Dendritic cell treated with granulocyte-macrophage colony-stimulating factor and Interleukin-4, amounts not matched to agents 40 ng/mL and 50 ng/mL, for 4 days (primary cell): ENCODE results near the gene NAXD.
A peak's percentile ranks its signal among the peaks of the same experiment; 100 is the strongest.
"Not testable (repeated sequence)": the region's sequence is repeated elsewhere in the genome, so short reads cannot be mapped to it uniquely, and the experiment has no call there.

Source experiments
- H3K27ac Mint-ChIP-seq: one replicate; pipeline ENCODE4 v1.8.0; 2022; ENCODE audit warnings: mild to moderate bottlenecking, mixed read lengths
- H3K27me3 Mint-ChIP-seq: one replicate; pipeline ENCODE4 v1.8.0; 2022; ENCODE audit warnings: mild to moderate bottlenecking, mixed read lengths
- H3K36me3 Mint-ChIP-seq: one replicate; pipeline ENCODE4 v1.8.0; 2022; ENCODE audit warnings: low read depth, mixed read lengths
- H3K4me1 Mint-ChIP-seq: one replicate; pipeline ENCODE4 v1.8.0; 2022; ENCODE audit warnings: low read depth, mixed read lengths
- H3K4me3 Mint-ChIP-seq: one replicate; pipeline ENCODE4 v1.8.0; 2022; ENCODE audit warnings: mild to moderate bottlenecking, moderate library complexity, mixed read lengths
- H3K9me3 Mint-ChIP-seq: one replicate; pipeline ENCODE4 v1.8.0; 2022; ENCODE audit warnings: mixed read lengths
- intact Hi-C: fragments of 100-400 bp; cut with micrococcal nuclease; formaldehyde crosslinking; loops from one replicate; pipeline ENCODE4 v1.15.0; 2022

Gene NAXD

DNA sequence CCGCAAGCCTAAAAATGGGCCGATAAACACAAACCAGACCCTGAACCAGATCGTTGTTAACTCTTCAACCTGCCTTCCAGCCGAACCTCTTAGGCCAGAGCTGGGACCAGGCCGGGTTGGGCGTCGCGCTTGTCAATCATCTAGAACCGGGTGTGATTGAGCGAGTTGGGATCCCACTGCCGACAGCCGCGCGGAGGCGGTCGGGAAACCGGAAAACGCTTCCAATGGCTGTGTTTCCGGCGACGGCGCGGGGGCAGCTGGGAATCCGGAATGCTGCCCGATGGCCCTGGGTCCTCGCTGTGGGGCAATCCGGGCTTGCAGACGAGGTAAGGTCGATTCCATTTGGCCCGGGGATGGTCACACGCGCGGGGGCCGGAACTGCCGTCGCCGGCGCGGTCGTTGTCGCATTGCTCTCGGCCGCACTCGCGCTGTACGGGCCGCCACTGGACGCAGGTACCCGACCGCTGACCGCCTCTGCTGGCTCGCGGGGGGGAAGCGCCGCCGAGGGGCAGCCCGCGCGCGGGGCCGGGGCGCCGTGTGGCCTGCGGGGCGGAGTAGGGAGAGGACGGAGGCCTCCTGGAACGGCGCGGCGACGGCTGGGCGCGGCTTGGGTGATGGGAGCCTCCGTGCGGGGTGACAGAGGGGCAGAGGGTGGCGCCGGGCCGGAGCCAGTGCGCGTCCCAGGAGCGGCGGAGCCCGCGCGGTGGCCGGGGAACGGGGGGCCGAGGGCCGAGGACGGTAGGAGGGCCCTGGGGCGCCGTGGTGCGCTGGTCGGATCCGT lies at the start of gene NAXD:
Gene NAXD (plus strand): TSS at position 224 of the 781 bp plus-strand sequence. CDS start 57 bp downstream, at position 281.
- Mint-ChIP-seq H3K9me3 (peaks cover 10% of the 10 kb centered on the region), H3K4me1 (peaks cover 22% of the 10 kb centered on the region), H3K27me3 (peaks cover 4% of the 10 kb centered on the region), H3K4me3 (peak within 1 kb of the TSS; percentile 82), H3K27ac (peak within 1 kb of the TSS; percentile 83), H3K36me3 (peaks cover 19% of the 10 kb centered on the region)
- intact Hi-C loops = loop anchor here (2.0 kb wide), 1 partner anchor 55 kb away; the partner anchor contains the start of gene RAB20

- intact Hi-C loops = no loop called here
- Mint-ChIP-seq H3K27ac (no peak overlapping the region), H3K4me3 (no peak overlapping the region), H3K4me1 (peaks cover 23% of the 10 kb centered on the region), H3K36me3 (peaks cover 3% of the 10 kb centered on the region), H3K27me3 (peaks cover 4% of the 10 kb centered on the region), H3K9me3 (no peaks in the 10 kb centered on the region)
Measured at GRCh38 chr13:110566171-110566570, 49.2 kb upstream of the NAXD start.

DNA sequence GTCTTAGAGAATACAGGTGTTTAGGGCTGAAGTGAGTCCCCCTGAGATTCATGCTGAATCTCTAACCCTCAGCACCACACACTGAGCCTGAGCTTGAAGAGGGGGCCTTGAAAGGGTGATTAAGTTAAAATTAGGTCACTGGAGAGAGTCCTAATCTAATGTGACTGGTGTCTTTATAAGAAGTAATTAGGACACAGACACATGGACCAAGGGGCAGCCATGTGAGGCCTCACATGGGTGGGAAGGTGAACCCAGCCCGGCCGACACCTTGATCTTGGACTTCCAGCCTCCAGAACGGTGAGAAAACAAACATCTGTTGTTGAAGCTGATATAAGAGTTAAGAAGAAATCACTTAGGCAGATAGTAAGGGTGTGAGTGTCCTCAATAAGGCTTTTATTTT lies 46.7 kb upstream of the NAXD start:
- intact Hi-C loops = no loop called here
- H3K27ac Mint-ChIP-seq = no peak overlapping the region
- H3K4me1 Mint-ChIP-seq = peaks cover 16% of the 10 kb centered on the region
- H3K4me3 Mint-ChIP-seq = no peak overlapping the region
- no peaks in the 10 kb centered on the region for H3K9me3 Mint-ChIP-seq
- peaks cover 18% of the 10 kb centered on the region for H3K27me3 Mint-ChIP-seq
- no peaks in the 10 kb centered on the region for H3K36me3 Mint-ChIP-seq

DNA sequence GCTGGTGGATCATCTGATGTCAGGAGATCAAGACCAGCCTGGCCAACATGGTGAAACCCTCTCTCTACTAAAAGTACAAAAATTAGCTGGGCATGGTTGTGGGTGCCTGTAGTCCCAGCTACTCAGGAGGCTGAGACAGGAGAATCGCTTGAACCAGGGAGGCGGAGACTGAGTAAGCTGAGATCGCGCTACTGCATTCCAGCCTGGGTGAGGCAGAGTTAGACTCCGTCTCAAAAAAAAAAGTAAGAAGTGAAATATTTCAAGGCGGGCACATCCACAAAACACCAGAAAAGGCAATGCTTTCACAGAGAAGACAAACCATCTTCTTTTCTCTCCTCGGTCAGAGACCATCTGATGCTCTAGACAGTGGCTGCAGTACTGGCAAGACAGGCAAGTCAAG lies 45.4 kb upstream of the NAXD start:
- intact Hi-C loops = not testable (repeated sequence)

DNA sequence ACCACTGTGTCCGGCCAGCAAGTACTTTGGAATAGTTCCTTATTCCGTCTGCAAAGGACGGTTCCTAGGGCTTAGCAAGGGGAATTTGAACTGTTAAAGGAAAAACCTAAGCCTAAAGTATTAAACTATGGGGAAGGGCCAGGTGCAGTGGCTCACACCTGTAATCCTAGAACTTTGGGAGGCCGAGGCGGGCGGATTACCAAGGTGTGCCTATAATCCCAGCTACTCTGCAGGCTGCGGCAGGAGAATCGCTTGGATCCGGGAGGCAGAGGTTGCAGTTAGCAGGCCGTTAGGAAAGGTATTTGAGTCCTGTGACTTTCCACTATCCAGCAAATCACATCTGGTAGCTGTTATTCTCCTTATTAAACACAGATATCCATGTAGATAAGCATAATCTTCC lies 44.5 kb upstream of the NAXD start:
- peaks cover 31% of the 10 kb centered on the region for H3K27me3 Mint-ChIP-seq
- no peak overlapping the region for H3K27ac Mint-ChIP-seq
- peaks cover 19% of the 10 kb centered on the region for H3K4me1 Mint-ChIP-seq
- no peaks in the 10 kb centered on the region for H3K9me3 Mint-ChIP-seq
- intact Hi-C loops = no loop called here
- no peaks in the 10 kb centered on the region for H3K36me3 Mint-ChIP-seq
- H3K4me3 Mint-ChIP-seq = no peak overlapping the region

More for the DNA sequence above, 45.4 kb upstream of the NAXD start:
- H3K36me3 Mint-ChIP-seq, H3K27ac Mint-ChIP-seq, H3K9me3 Mint-ChIP-seq, H3K4me3 Mint-ChIP-seq: not testable (repeated sequence)
- H3K27me3 Mint-ChIP-seq = peaks cover 25% of the 10 kb centered on the region
- peaks cover 10% of the 10 kb centered on the region for H3K4me1 Mint-ChIP-seq

- H3K27ac Mint-ChIP-seq = no peak overlapping the region
- peaks cover 37% of the 10 kb centered on the region for H3K27me3 Mint-ChIP-seq
- intact Hi-C loops = no loop called here
- H3K4me1 Mint-ChIP-seq = peaks cover 24% of the 10 kb centered on the region
- H3K4me3 Mint-ChIP-seq = no peak overlapping the region
- no peaks in the 10 kb centered on the region for H3K36me3 Mint-ChIP-seq
- no peaks in the 10 kb centered on the region for H3K9me3 Mint-ChIP-seq
Measured at GRCh38 chr13:110571896-110572777, 43.2 kb upstream of the NAXD start.

- no peak overlapping the region for H3K4me3 Mint-ChIP-seq
- no peaks in the 10 kb centered on the region for H3K9me3 Mint-ChIP-seq
- no peaks in the 10 kb centered on the region for H3K36me3 Mint-ChIP-seq
- H3K27me3 Mint-ChIP-seq = peaks cover 39% of the 10 kb centered on the region
- intact Hi-C loops = no loop called here
- H3K27ac Mint-ChIP-seq = no peak overlapping the region
- peaks cover 24% of the 10 kb centered on the region for H3K4me1 Mint-ChIP-seq
Measured at GRCh38 chr13:110572778-110573118, 42.6 kb upstream of the NAXD start.

GRCh38 chr13:110574161-110574560 lies 41.2 kb upstream of the NAXD start:
- Mint-ChIP-seq H3K9me3 (no peaks in the 10 kb centered on the region), H3K27me3 (peaks cover 40% of the 10 kb centered on the region)
- intact Hi-C loops = no loop called here

GRCh38 chr13:110575322-110576069 lies 39.8 kb upstream of the NAXD start:
- Mint-ChIP-seq H3K4me1 (peaks cover 36% of the 10 kb centered on the region), H3K4me3 (no peak overlapping the region), H3K9me3 (no peaks in the 10 kb centered on the region), H3K36me3 (no peaks in the 10 kb centered on the region), H3K27me3 (peaks cover 40% of the 10 kb centered on the region), H3K27ac (peak overlapping the region; percentile 1)
- intact Hi-C loops = loop anchor here (5.0 kb wide), 1 partner anchor 113 kb away; no protein-coding TSS in a partner anchor

More at GRCh38 chr13:110574161-110574560, 41.2 kb upstream of the NAXD start:
- Mint-ChIP-seq H3K36me3 (no peaks in the 10 kb centered on the region), H3K4me1 (peaks cover 30% of the 10 kb centered on the region), H3K4me3 (no peak overlapping the region), H3K27ac (no peak overlapping the region)

DNA sequence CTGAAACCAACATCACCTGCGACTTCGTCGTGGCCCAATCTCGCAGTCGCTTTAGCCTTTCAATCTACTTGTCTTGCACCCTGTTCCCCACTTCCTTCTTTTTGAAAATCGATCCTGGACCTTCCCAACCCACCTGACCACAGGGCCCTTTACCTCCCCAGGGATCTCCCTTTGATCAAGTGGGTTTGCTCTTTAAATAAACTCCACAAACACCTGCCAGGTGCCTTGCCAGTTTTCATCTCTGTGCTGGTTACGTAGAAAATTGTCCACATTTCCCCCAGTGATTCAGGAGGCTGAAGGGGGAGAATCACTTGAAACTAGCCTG lies 39.3 kb upstream of the NAXD start:
- intact Hi-C loops = loop anchor here (5.0 kb wide), 1 partner anchor 114 kb away; no protein-coding TSS in a partner anchor
- no peak overlapping the region for H3K4me3 Mint-ChIP-seq
- H3K9me3 Mint-ChIP-seq = no peaks in the 10 kb centered on the region
- no peaks in the 10 kb centered on the region for H3K36me3 Mint-ChIP-seq
- H3K27me3 Mint-ChIP-seq = peaks cover 40% of the 10 kb centered on the region
- H3K4me1 Mint-ChIP-seq = peaks cover 40% of the 10 kb centered on the region
- H3K27ac Mint-ChIP-seq = no peak overlapping the region

DNA sequence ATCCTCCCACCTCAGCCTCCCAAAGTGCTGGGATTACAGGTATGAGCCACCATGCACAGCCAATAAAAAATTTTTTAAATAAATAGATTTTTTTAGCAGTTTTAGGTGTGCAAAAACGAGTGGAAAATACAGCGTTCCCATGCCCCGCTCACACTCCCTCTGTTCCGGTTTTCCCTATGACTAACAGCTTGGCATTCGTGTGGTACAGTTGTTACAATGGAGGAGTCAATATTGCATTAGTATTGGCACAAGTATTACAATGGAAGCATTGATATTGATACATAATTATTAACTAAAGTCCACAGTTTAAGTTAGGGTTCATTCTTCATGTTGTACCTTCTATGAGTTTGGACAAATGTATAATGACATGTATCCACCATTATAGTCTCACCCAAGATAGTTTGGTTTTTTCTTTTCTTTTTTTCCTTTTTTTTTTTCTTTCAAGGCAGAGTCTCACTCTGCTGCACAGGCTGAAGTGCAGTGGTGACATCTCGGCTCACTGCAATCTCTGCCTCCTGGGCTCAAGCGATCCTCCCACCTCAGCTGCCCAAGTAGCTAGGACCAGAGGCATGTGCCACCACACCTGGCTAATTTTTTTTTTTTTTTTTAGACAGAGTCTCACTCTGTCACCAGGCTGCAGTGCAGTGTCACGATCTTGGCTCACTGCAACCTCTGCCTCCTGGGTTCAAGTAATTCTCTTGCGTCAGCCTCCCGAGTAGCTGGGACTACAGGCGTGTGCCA lies 38.4 kb upstream of the NAXD start:
- intact Hi-C loops = loop anchor here (5.0 kb wide), 1 partner anchor 115 kb away; no protein-coding TSS in a partner anchor
- H3K9me3 Mint-ChIP-seq = no peaks in the 10 kb centered on the region
- no peak overlapping the region for H3K4me3 Mint-ChIP-seq
- H3K27me3 Mint-ChIP-seq = peaks cover 35% of the 10 kb centered on the region
- H3K4me1 Mint-ChIP-seq = peaks cover 40% of the 10 kb centered on the region
- H3K27ac Mint-ChIP-seq = no peak overlapping the region
- no peaks in the 10 kb centered on the region for H3K36me3 Mint-ChIP-seq

DNA sequence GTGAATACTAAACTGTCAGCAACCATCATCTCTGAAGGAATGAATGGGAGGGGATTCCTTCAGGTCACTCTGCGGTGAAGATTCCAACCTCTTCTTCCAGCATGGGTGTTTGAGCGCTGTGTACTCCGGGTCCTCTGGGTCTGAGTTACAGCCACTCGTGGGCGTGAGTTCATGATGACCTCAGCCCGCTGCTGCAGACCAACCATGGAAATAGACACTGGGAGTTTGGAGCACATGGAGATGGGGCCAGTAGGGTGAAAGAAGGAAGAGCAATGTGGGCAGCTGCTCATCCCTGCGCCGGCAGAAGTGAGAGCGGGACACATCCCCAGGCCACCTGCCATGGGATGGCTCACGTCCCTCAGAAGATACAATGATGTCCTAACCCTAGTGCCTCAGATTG lies 37.0 kb upstream of the NAXD start:
- H3K36me3 Mint-ChIP-seq = no peaks in the 10 kb centered on the region
- no peak overlapping the region for H3K4me3 Mint-ChIP-seq
- intact Hi-C loops = loop anchor here (5.0 kb wide), 1 partner anchor 116 kb away; no protein-coding TSS in a partner anchor
- no peak overlapping the region for H3K27ac Mint-ChIP-seq
- H3K27me3 Mint-ChIP-seq = peaks cover 27% of the 10 kb centered on the region
- H3K9me3 Mint-ChIP-seq = no peaks in the 10 kb centered on the region
- H3K4me1 Mint-ChIP-seq = peaks cover 40% of the 10 kb centered on the region

- H3K4me1 Mint-ChIP-seq = peaks cover 25% of the 10 kb centered on the region
- no peaks in the 10 kb centered on the region for H3K36me3 Mint-ChIP-seq
- intact Hi-C loops = no loop called here
- no peaks in the 10 kb centered on the region for H3K9me3 Mint-ChIP-seq
- H3K4me3 Mint-ChIP-seq = no peak overlapping the region
- peaks cover 11% of the 10 kb centered on the region for H3K27me3 Mint-ChIP-seq
- H3K27ac Mint-ChIP-seq = no peak overlapping the region
Measured at GRCh38 chr13:110580800-110581199, 34.5 kb upstream of the NAXD start.
